Measurements from ENCODE around the gene KRT84. TPM values are rescaled to one million over a fixed set of nuclear protein-coding genes. Genes with fewer than 3 reads are reported as not detected.

KRT84 gene
- polyA plus RNA-seq, 3 donors: not detected

DNA sequence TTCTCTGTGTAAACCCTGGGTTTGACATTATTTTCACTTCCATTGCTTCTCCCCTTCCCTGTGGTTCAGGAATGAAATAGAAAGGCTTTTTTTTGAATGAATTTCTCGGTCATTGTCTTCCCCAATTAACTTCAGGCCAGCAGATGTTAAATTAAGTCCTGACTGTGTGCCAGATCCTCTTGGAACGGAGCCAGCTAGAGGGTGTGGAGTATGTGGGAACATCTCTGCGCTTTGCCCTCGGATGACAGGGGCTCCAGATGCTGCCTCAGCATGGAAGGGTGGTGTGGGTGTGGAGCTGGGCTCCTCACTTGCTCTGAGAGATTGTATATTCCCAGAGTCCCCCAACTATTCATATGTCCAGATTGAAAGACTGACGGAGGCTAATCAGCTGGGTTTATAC, 31.3 kb downstream of the KRT84 start:
- Histone ChIP-seq H4K20me1 (ENCODE audit: insufficient read depth, low read length) (no peaks in the 10 kb centered on the region), H3K27me3 (ENCODE audit: control insufficient read depth in 2 of 2, insufficient read depth in 2 of 2, low read length in 2 of 2) (no peaks in the 10 kb centered on the region), H3K9me3 (replicated peaks in 1 of 2; ENCODE audit: control insufficient read depth in 1 of 2, insufficient read depth in 1 of 2, low read length in 2 of 2) (no peaks in the 10 kb centered on the region), H3K4me1 (ENCODE audit: control insufficient read depth in 1 of 2, insufficient read depth in 2 of 2, low read length in 2 of 2) (no peaks in the 10 kb centered on the region), H3K36me3 (replicated peaks in 1 of 2; ENCODE audit: control insufficient read depth in 1 of 2, insufficient read depth in 2 of 2, low read length in 2 of 2) (no peaks in the 10 kb centered on the region), H3K4me3 (replicated peaks in 1 of 3; ENCODE audit: low read depth in 2 of 3, low read length in 3 of 3) (no peak overlapping the region), H3K27ac (ENCODE audit: low read depth in 1 of 2, low read length in 2 of 2) (no peak overlapping the region), H3K79me2 (ENCODE audit: insufficient read depth, low read length) (no peaks in the 10 kb centered on the region), H3K4me2 (replicated peaks; ENCODE audit: extremely low read depth, low read length, poor library complexity, severe bottlenecking) (no peak overlapping the region), H3K9ac (ENCODE audit: insufficient read depth, low read length, poor library complexity, severe bottlenecking) (no peak overlapping the region), H2AFZ (ENCODE audit: insufficient read depth, low read depth, low read length, poor library complexity, severe bottlenecking) (no peak overlapping the region)
- Mint-ChIP-seq H3K36me3 (no peaks in the 10 kb centered on the region), H3K27me3 (ENCODE audit: low read depth in 3 of 3) (peaks cover 0 to 22% (median 2%) of the 10 kb centered on the region in 3 donors), H3K4me1 (no peaks in the 10 kb centered on the region), H3K9me3 (no peaks in the 10 kb centered on the region), H3K27ac (no peak overlapping the region), H3K4me3 (no peak overlapping the region)
- no peak for TF ChIP-seq CTCF (IDR thresholded peaks at IDR 0.05)
- DNase-seq: no peak
- intact Hi-C loops (cut with micrococcal nuclease): no loop called here
- 86% methylated on average over 1 of the region's 5 CpGs for WGBS (ENCODE audit: insufficient coverage)

GRCh38 chr12:52353766-52354165, 31.7 kb downstream of the KRT84 start:
- TF ChIP-seq CTCF (IDR thresholded peaks at IDR 0.05): no peak
- no peak overlapping the region for H3K4me2 ChIP-seq (replicated peaks; ENCODE audit: extremely low read depth, low read length, poor library complexity, severe bottlenecking)
- no peaks in the 10 kb centered on the region for H3K9me3 Mint-ChIP-seq
- no peaks in the 10 kb centered on the region for H3K4me1 ChIP-seq (ENCODE audit: control insufficient read depth in 1 of 2, insufficient read depth in 2 of 2, low read length in 2 of 2)
- peaks cover 0 to 22% (median 2%) of the 10 kb centered on the region in 3 donors for H3K27me3 Mint-ChIP-seq (ENCODE audit: low read depth in 3 of 3)
- no peak overlapping the region for H3K4me3 Mint-ChIP-seq
- intact Hi-C loops (cut with micrococcal nuclease): no loop called here
- no peak overlapping the region for H3K4me3 ChIP-seq (replicated peaks in 1 of 3; ENCODE audit: low read depth in 2 of 3, low read length in 3 of 3)
- H3K79me2 ChIP-seq (ENCODE audit: insufficient read depth, low read length): no peaks in the 10 kb centered on the region
- no peaks in the 10 kb centered on the region for H3K4me1 Mint-ChIP-seq
- H3K27me3 ChIP-seq (ENCODE audit: control insufficient read depth in 2 of 2, insufficient read depth in 2 of 2, low read length in 2 of 2): no peaks in the 10 kb centered on the region
- no peaks in the 10 kb centered on the region for H4K20me1 ChIP-seq (ENCODE audit: insufficient read depth, low read length)
- H3K9me3 ChIP-seq (replicated peaks in 1 of 2; ENCODE audit: control insufficient read depth in 1 of 2, insufficient read depth in 1 of 2, low read length in 2 of 2): no peaks in the 10 kb centered on the region
- H3K36me3 Mint-ChIP-seq: no peaks in the 10 kb centered on the region
- H3K36me3 ChIP-seq (replicated peaks in 1 of 2; ENCODE audit: control insufficient read depth in 1 of 2, insufficient read depth in 2 of 2, low read length in 2 of 2): no peaks in the 10 kb centered on the region
- no peak overlapping the region for H3K27ac ChIP-seq (ENCODE audit: low read depth in 1 of 2, low read length in 2 of 2)
- no peak overlapping the region for H3K27ac Mint-ChIP-seq
- no peak overlapping the region for H2AFZ ChIP-seq (ENCODE audit: insufficient read depth, low read depth, low read length, poor library complexity, severe bottlenecking)
- 80% methylated on average over 1 of the region's 3 CpGs for WGBS (ENCODE audit: insufficient coverage)
- no peak overlapping the region for H3K9ac ChIP-seq (ENCODE audit: insufficient read depth, low read length, poor library complexity, severe bottlenecking)
- no peak for DNase-seq

Measured in CD14-positive monocyte (primary cell).